NCI-H774 (cell line): Measurements from ENCODE around the gene FIS1.
"Not testable (repeated sequence)": the region's sequence is repeated elsewhere in the genome, so short reads cannot be mapped to it uniquely, and the experiment has no call there.

Experiments used
- DNase-seq: peaks from one replicate; lab custom pipeline; 2025; lab: John Stamatoyannopoulos, UW

The FIS1 gene

GRCh38 chr7:101203740-101204738, 40.8 kb downstream of the FIS1 start:
- DNase-seq: not testable (repeated sequence)

GRCh38 chr7:101202603-101202918, 42.3 kb downstream of the FIS1 start:
- no peak for DNase-seq

GRCh38 chr7:101201695-101202602, 42.9 kb downstream of the FIS1 start:
- DNase-seq: no peak

- DNase-seq: no peak
Observed at GRCh38 chr7:101200862-101201599, 43.9 kb downstream of the FIS1 start, which contains the start of gene MOGAT3. TSS of gene MOGAT3 (minus strand) at chr7:101201036. CDS start at chr7:101200854, 182 bp downstream.

GRCh38 chr7:101200504-101200861, 44.4 kb downstream of the FIS1 start:
- DNase-seq: no peak

GRCh38 chr7:101199522-101199921, 45.4 kb downstream of the FIS1 start:
- DNase-seq: not testable (repeated sequence)

GRCh38 chr7:101198476-101198875, 46.4 kb downstream of the FIS1 start:
- DNase-seq: no peak

- DNase-seq: no peak
Observed at GRCh38 chr7:101197991-101198390, 46.9 kb downstream of the FIS1 start.

- DNase-seq: no peak
Observed at GRCh38 chr7:101195884-101196283, 49.0 kb downstream of the FIS1 start.
